Measurements from ENCODE around the gene KCP. TPM values are rescaled to one million over a fixed set of nuclear protein-coding genes. Genes with fewer than 3 reads are reported as not detected.

The KCP gene
- total RNA-seq, 1 donor from 2014 or later, result 1.5 TPM

DNA sequence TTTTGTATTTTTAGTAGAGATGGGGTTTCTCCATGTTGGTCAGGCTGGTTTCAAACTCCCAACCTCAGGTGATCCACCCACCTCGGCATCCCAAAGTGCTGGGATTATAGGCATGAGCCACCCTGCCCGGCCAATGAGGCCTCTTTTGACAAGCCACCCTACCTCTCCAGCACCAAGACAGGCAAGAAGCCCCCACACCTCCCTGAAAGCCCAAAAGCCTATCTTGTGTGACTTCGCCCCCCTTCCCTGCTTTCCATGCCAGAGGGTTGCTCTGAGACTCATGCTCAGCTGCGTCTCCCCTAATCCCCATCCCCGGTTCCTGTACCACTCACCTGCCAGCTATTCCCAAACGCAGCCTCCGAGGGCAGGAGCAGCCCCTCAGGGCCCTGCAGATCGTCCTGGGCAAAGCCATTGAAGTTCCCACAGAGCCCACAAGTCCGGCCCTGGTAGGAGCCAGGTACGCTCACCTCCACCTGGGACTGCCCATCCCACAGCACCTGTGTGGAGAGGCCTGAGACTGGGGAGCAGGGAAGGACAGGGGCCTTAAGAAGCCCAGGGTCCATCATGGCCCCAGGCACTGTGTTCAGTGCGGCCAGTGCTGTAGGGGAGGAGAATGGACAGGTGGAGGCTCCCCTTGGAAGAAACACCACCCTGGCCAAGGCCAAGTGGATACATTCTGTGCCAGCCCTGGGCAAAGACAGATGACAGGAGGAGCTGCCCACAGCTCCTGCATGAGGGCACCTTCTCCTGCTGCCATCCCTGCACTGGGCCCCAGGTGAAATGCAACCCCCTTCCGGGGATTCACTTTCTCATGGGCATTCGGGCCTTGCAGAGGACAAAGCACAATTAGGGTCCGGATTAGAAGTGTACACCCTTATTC, 32.0 kb downstream of the KCP start:
- Mint-ChIP-seq H3K4me3 (ENCODE audit: unreplicated experiment) (no peak overlapping the region), H3K9me3 (ENCODE audit: low read depth) (no peaks in the 10 kb centered on the region), H3K27me3 (ENCODE audit: low read depth) (peaks cover 2% of the 10 kb centered on the region), H3K27ac (ENCODE audit: unreplicated experiment) (no peak overlapping the region), H3K4me1 (ENCODE audit: low read depth) (peaks cover under 1% of the 10 kb centered on the region), H3K36me3 (ENCODE audit: low read depth) (no peaks in the 10 kb centered on the region)
- peak; percentile 60 for DNase-seq (ENCODE audit: low spot score)
- TF ChIP-seq, protein P1, sequence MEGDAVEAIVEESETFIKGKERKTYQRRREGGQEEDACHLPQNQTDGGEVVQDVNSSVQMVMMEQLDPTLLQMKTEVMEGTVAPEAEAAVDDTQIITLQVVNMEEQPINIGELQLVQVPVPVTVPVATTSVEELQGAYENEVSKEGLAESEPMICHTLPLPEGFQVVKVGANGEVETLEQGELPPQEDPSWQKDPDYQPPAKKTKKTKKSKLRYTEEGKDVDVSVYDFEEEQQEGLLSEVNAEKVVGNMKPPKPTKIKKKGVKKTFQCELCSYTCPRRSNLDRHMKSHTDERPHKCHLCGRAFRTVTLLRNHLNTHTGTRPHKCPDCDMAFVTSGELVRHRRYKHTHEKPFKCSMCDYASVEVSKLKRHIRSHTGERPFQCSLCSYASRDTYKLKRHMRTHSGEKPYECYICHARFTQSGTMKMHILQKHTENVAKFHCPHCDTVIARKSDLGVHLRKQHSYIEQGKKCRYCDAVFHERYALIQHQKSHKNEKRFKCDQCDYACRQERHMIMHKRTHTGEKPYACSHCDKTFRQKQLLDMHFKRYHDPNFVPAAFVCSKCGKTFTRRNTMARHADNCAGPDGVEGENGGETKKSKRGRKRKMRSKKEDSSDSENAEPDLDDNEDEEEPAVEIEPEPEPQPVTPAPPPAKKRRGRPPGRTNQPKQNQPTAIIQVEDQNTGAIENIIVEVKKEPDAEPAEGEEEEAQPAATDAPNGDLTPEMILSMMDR (IDR thresholded peaks at IDR 0.05), result no peak

DNA sequence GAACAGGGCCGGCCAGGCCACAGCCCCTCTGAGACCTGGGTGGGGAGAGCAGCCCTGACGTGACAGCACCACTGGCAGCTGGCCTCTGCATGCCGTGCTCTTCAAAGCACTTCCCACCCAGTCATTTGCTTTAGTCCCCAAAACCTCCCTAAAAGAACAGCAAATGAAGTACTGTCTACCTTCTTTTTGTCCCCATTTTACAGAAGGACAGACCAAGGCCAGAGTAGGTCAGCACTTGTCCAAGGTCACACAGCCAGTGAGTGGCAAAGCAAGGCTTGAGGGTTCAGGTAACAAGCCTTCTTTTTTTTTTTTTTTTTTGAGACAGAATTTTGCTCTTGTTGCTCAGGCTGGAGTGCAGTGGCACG, 32.8 kb downstream of the KCP start:
- no peak for DNase-seq (ENCODE audit: low spot score)
- Mint-ChIP-seq H3K27ac (ENCODE audit: unreplicated experiment) (no peak overlapping the region), H3K36me3 (ENCODE audit: low read depth) (no peaks in the 10 kb centered on the region), H3K4me3 (ENCODE audit: unreplicated experiment) (no peak overlapping the region), H3K4me1 (ENCODE audit: low read depth) (no peaks in the 10 kb centered on the region), H3K27me3 (ENCODE audit: low read depth) (peaks cover 2% of the 10 kb centered on the region), H3K9me3 (ENCODE audit: low read depth) (no peaks in the 10 kb centered on the region)
- TF ChIP-seq, protein P1 (IDR thresholded peaks at IDR 0.05), result no peak

DNA sequence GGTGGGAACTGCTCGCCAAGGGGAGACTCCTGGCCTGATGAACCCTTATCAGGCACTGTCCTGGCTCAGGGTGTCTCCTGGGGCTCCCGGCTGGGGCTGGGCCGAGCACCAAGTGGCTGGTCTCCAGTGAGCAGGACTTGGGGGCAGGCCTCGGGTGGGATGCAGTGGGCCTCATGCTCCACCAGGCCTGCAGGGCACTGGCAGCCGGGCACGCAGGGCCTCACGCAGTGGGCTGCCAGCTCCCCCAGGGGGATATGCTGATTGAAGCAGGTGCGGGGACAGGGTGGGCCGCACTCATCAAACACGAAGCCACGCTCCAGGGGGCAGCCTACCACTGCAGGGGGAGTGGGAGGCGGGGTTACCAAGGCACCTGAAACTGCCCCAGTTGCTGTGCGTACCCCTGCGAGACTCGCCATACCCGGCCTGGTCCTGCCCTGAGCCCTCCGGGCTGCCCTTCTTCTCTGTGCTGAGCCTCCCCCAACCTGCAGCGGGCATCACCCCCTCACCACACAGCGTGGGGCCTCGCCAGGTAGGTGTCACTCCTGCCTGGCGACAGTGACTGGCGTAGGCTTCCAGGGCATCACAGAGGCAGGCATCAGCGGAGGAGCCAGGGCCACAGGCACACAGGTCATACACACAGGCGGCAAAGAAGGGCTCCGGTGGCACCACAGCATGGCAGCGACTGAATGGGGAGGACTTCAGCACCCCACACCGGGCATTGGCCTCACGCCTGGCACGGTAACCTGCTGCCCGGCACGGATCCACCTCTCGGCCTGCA, 33.3 kb downstream of the KCP start:
- Mint-ChIP-seq H3K4me3 (ENCODE audit: unreplicated experiment) (no peak overlapping the region), H3K27ac (ENCODE audit: unreplicated experiment) (no peak overlapping the region), H3K9me3 (ENCODE audit: low read depth) (no peaks in the 10 kb centered on the region), H3K27me3 (ENCODE audit: low read depth) (peaks cover 2% of the 10 kb centered on the region), H3K4me1 (ENCODE audit: low read depth) (no peaks in the 10 kb centered on the region), H3K36me3 (ENCODE audit: low read depth) (no peaks in the 10 kb centered on the region)
- peak; percentile 89 for DNase-seq (ENCODE audit: low spot score)
- TF ChIP-seq, protein P1 (IDR thresholded peaks at IDR 0.05), result no peak

DNA sequence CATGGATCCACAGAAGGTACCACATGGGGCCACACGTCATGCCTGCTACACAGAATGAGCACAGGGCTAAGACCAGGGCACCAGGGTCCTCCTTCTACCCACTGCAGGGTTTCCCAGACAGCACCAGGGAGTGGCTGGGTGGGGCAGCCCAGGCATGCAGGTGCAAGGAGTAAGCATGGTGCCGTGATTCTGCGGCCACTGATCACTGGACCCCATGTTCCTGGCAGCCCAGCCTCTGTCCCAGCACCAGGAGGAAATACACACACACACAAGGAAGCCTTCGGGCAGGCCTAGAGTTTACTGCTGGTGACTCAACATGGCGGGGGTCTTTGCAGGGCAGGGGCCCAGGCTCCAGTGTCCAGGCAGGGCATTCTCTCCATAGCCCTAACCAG, 33.9 kb downstream of the KCP start:
- DNase-seq (ENCODE audit: low spot score), result peak; percentile 78
- Mint-ChIP-seq H3K36me3 (ENCODE audit: low read depth) (no peaks in the 10 kb centered on the region), H3K27ac (ENCODE audit: unreplicated experiment) (no peak overlapping the region), H3K4me1 (ENCODE audit: low read depth) (no peaks in the 10 kb centered on the region), H3K9me3 (ENCODE audit: low read depth) (no peaks in the 10 kb centered on the region), H3K4me3 (ENCODE audit: unreplicated experiment) (no peak overlapping the region), H3K27me3 (ENCODE audit: low read depth) (peaks cover 2% of the 10 kb centered on the region)
- TF ChIP-seq, protein P1 (IDR thresholded peaks at IDR 0.05), result no peak

DNA sequence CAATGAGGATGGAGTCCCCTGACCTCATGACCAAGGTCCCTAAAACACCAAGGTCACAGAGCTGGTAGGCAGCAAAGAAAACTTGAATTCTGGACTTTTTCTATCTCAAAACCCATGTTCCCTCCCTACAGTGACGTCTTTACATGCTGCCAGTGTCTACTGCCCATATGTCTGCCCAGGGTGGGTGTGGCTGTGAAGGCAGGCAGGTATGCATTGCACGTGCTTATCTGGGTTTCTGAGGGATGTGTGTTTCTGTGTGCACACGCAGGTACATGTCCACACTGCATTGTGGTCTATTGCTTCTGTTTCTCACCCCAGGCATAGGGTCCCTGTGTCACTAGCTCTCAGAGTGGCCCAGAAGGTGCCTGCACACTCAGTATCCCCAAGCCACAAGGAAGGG, 34.4 kb downstream of the KCP start:
- no peaks in the 10 kb centered on the region for H3K4me1 Mint-ChIP-seq (ENCODE audit: low read depth)
- DNase-seq (ENCODE audit: low spot score), result peak; percentile 8
- no peak overlapping the region for H3K27ac Mint-ChIP-seq (ENCODE audit: unreplicated experiment)
- peaks cover 2% of the 10 kb centered on the region for H3K27me3 Mint-ChIP-seq (ENCODE audit: low read depth)
- H3K9me3 Mint-ChIP-seq (ENCODE audit: low read depth), result no peaks in the 10 kb centered on the region
- no peaks in the 10 kb centered on the region for H3K36me3 Mint-ChIP-seq (ENCODE audit: low read depth)
- TF ChIP-seq, protein P1 (IDR thresholded peaks at IDR 0.05), result no peak
- no peak overlapping the region for H3K4me3 Mint-ChIP-seq (ENCODE audit: unreplicated experiment)

All from chondrocyte (in vitro differentiated cells).